OCI-LY7 (cell line): ENCODE data around the gene OSBPL6. TPM values are rescaled to one million over a fixed set of nuclear protein-coding genes. Genes with fewer than 3 reads are reported as not detected.

Experiments used
- BruUV-seq: library from RNA; stranded (reverse); fragments of 400-500 nt; replicated peaks from 2 replicates; lab custom pipeline; 2021; lab: Mats Ljungman, UMichigan
- CTCF ChIA-PET: fragments of 300-600 bp; sonication (Branson Sonifier 250); formaldehyde crosslinking; loops from one replicate; lab custom pipeline; 2022; ENCODE audit warnings: antibody characterized with exemption; ENCODE audit not compliant: unreplicated experiment; lab: Charles Lee
- POLR2A ChIA-PET: fragments of 300-600 bp; sonication (Branson Sonifier 250); formaldehyde crosslinking; loops from one replicate; lab custom pipeline; 2022; ENCODE audit warnings: antibody characterized with exemption; lab: Charles Lee
- DNase-seq: peaks from one replicate; pipeline ENCODE4 v3.0.0-alpha.2; 2015; ENCODE audit warnings: low spot score
- H2AFZ ChIP-seq: fragments of 200-600 bp; sonication (generic), shearing (Covaris generic); 2 replicates; pipeline ENCODE4 v1.6.1; 2014; ENCODE audit warnings: mild to moderate bottlenecking, antibody characterized with exemption, low read length, moderate library complexity
- H3K27ac ChIP-seq: fragments of 200-600 bp; sonication (generic); 2 replicates; pipeline ENCODE4 v1.5.1; 2014; ENCODE audit warnings: mixed run types, low read depth, mild to moderate bottlenecking, moderate library complexity, low read length, inconsistent platforms; ENCODE audit not compliant: poor library complexity, severe bottlenecking
- H3K36me3 ChIP-seq: fragments of 200-600 bp; sonication (generic); 2 replicates; pipeline ENCODE4 v1.6.1; 2014; ENCODE audit warnings: mild to moderate bottlenecking, antibody characterized with exemption, low read length, moderate library complexity, mixed read lengths; ENCODE audit not compliant: insufficient read depth
- H3K4me1 ChIP-seq: fragments of 200-600 bp; sonication (generic); 2 replicates; pipeline ENCODE4 v1.5.1; 2014; ENCODE audit warnings: mild to moderate bottlenecking, low read length; ENCODE audit not compliant: insufficient read depth, poor library complexity, severe bottlenecking
- H3K4me2 ChIP-seq: fragments of 200-600 bp; sonication (generic); 2 replicates; pipeline ENCODE4 v1.6.1; 2014; ENCODE audit warnings: mild to moderate bottlenecking, low read length
- H3K4me3 ChIP-seq: fragments of 200-600 bp; sonication (generic); 2 replicates; pipeline ENCODE4 v1.5.1; 2014; ENCODE audit warnings: mild to moderate bottlenecking, low read depth, low read length; ENCODE audit not compliant: poor library complexity, severe bottlenecking
- H3K79me2 ChIP-seq: fragments of 200-600 bp; sonication (generic); 2 replicates; pipeline ENCODE4 v1.6.1; 2016; ENCODE audit warnings: low read depth, mild to moderate bottlenecking, low read length, moderate library complexity, mixed read lengths; ENCODE audit not compliant: insufficient read depth
- H3K9me2 ChIP-seq: fragments of 200-600 bp; sonication (generic); 2 replicates; pipeline ENCODE4 v1.6.1; 2016; ENCODE audit warnings: mild to moderate bottlenecking, low read length, mixed read lengths; ENCODE audit not compliant: insufficient read depth
- H3K9me3 ChIP-seq: fragments of 200-600 bp; sonication (generic); 2 replicates; pipeline ENCODE4 v1.6.1; 2014; ENCODE audit warnings: mild to moderate bottlenecking, mixed run types, low read length, mixed read lengths
- H4K20me1 ChIP-seq: fragments of 200-600 bp; sonication (generic); 2 replicates; pipeline ENCODE4 v1.6.1; 2014; ENCODE audit warnings: mild to moderate bottlenecking, antibody characterized with exemption, low read length, moderate library complexity, mixed read lengths; ENCODE audit not compliant: insufficient read depth
- EZH2phosphoT487 ChIP-seq: fragments of 200-600 bp; sonication (generic); IDR thresholded peaks from 2 replicates; pipeline ENCODE4 v1.6.1; 2018; ENCODE audit warnings: low read depth, borderline replicate concordance, mild to moderate bottlenecking, mixed run types, antibody characterized with exemption, low read length, moderate library complexity, mixed read lengths
- intact Hi-C: fragments of 100-400 bp; cut with micrococcal nuclease; formaldehyde crosslinking; loops from one replicate; pipeline ENCODE4 v1.10.0; 2022; ENCODE audit not compliant: unreplicated experiment
- total RNA-seq, 2 experiments: library from RNA; depleted of rRNA in 1 of 2; stranded (reverse); fragments of >200 nt in 1 of 2; shearing (Covaris generic) in 1 of 2; gene quantifications; 2 replicates each; pipeline ENCODE4 v1.2.3, GENCODE V29; 2014 to 2022
- TF ChIP-seq, protein P1 (sequence below): fragments of 200-600 bp; sonication (generic); conservative IDR thresholded peaks from 2 replicates; pipeline ENCODE4 v1.5.1; 2014; ENCODE audit warnings: mild to moderate bottlenecking, antibody characterized with exemption, low read length, moderate library complexity, mixed read lengths

OSBPL6 gene
- total RNA-seq, 2 experiments from 2014 or later: not detected

DNA sequence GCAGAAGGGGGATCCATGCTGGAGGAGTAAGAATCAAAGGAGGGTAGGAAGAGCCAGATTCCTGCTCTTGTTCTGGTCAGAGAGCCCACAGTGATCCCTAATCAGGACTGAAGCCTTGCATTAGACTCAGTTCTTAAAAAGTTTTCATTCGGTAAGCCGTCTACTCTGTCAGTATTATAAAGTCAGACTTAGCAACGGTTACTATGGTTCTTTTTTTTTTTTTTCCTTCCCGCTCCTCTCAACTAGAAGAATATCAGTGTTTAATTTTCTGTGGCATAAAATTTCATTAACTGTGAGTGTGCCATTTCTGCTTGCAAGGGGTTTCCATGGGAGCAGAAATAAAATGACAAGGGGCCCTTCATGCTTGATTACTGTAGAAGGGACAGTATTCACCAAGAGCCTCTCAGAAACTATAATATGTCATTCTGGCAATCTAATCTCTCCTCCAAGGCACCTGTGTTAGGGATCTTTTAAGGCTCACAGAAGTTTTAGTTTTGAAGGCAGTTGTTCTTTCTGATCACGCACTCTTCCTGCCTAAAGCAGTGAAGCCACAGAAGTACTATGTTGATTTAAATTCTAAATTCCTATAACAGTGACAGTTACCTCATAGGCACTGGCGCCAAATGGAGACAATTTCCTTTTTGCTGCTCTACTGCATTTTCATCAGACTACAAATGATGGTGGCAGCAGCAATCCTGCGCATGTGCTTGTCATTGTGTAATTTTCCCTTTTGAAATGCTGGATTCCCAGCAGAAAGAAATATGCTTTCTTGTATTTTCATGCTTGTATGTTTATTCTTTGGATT, 57.0 kb downstream of the OSBPL6 start:
- TF ChIP-seq, protein P1, sequence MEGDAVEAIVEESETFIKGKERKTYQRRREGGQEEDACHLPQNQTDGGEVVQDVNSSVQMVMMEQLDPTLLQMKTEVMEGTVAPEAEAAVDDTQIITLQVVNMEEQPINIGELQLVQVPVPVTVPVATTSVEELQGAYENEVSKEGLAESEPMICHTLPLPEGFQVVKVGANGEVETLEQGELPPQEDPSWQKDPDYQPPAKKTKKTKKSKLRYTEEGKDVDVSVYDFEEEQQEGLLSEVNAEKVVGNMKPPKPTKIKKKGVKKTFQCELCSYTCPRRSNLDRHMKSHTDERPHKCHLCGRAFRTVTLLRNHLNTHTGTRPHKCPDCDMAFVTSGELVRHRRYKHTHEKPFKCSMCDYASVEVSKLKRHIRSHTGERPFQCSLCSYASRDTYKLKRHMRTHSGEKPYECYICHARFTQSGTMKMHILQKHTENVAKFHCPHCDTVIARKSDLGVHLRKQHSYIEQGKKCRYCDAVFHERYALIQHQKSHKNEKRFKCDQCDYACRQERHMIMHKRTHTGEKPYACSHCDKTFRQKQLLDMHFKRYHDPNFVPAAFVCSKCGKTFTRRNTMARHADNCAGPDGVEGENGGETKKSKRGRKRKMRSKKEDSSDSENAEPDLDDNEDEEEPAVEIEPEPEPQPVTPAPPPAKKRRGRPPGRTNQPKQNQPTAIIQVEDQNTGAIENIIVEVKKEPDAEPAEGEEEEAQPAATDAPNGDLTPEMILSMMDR: no peak
- no peak for TF ChIP-seq EZH2phosphoT487
- Histone ChIP-seq H3K4me2 (no peak overlapping the region), H2AFZ (no peak overlapping the region), H3K36me3 (no peaks in the 10 kb centered on the region), H4K20me1 (no peaks in the 10 kb centered on the region), H3K27ac (no peak overlapping the region), H3K4me1 (no peaks in the 10 kb centered on the region), H3K9me2 (no peaks in the 10 kb centered on the region), H3K4me3 (no peak overlapping the region), H3K79me2 (no peaks in the 10 kb centered on the region), H3K9me3 (no peaks in the 10 kb centered on the region)
- POLR2A ChIA-PET: no interaction called here
- CTCF ChIA-PET: no interaction called here
- BruUV-seq: no TSS peak
- no peak for DNase-seq
- intact Hi-C loops: no loop called here

GRCh38 chr2:178256382-178257042, 62.2 kb downstream of the OSBPL6 start:
- POLR2A ChIA-PET: interaction anchor here (0.6 to 0.9 kb wide), 2 partner anchors 10 to 199 kb away, joined by 3 to 6 read pairs; no protein-coding TSS in a partner anchor
- H3K4me3 ChIP-seq: no peak overlapping the region
- intact Hi-C loops: no loop called here
- no TSS peak for BruUV-seq
- H4K20me1 ChIP-seq: no peaks in the 10 kb centered on the region
- H3K27ac ChIP-seq: no peak overlapping the region
- CTCF ChIA-PET: no interaction called here
- no peaks in the 10 kb centered on the region for H3K36me3 ChIP-seq
- no peaks in the 10 kb centered on the region for H3K9me2 ChIP-seq
- no peak for DNase-seq
- H3K4me2 ChIP-seq: no peak overlapping the region
- no peaks in the 10 kb centered on the region for H3K4me1 ChIP-seq
- H3K9me3 ChIP-seq: no peaks in the 10 kb centered on the region
- no peaks in the 10 kb centered on the region for H3K79me2 ChIP-seq
- TF ChIP-seq, protein P1: no peak
- TF ChIP-seq EZH2phosphoT487: no peak
- H2AFZ ChIP-seq: no peak overlapping the region

GRCh38 chr2:178257127-178257526, 62.8 kb downstream of the OSBPL6 start:
- Histone ChIP-seq H2AFZ (no peak overlapping the region), H3K4me2 (no peak overlapping the region), H3K27ac (no peak overlapping the region), H3K9me2 (no peaks in the 10 kb centered on the region), H3K79me2 (no peaks in the 10 kb centered on the region), H3K36me3 (no peaks in the 10 kb centered on the region), H3K4me3 (no peak overlapping the region), H4K20me1 (no peaks in the 10 kb centered on the region), H3K4me1 (no peaks in the 10 kb centered on the region), H3K9me3 (no peaks in the 10 kb centered on the region)
- intact Hi-C loops: no loop called here
- no peak for DNase-seq
- CTCF ChIA-PET: no interaction called here
- POLR2A ChIA-PET: interaction anchor here (0.7 kb wide), 1 partner anchor 62 kb away, joined by 4 read pairs; no protein-coding TSS in a partner anchor
- TF ChIP-seq, protein P1: no peak
- no peak for TF ChIP-seq EZH2phosphoT487
- BruUV-seq: no TSS peak
